ENCODE results near the gene KCNH1.

Gene KCNH1

GRCh38 chr1:210691039-210691610 lies 442.8 kb downstream of the KCNH1 start:
- H3K36me3 ChIP-seq (ENCODE audit: control insufficient read depth, insufficient read depth, low read length) = no peaks in the 10 kb centered on the region
- H3K4me1 ChIP-seq (ENCODE audit: control insufficient read depth, insufficient read depth, low read length) = no peaks in the 10 kb centered on the region
- no peak overlapping the region for H3K4me3 ChIP-seq (ENCODE audit: low read length)
- no peak for DNase-seq (ENCODE audit: low read depth, low spot score)
- H3K27ac ChIP-seq (ENCODE audit: low read length) = no peak overlapping the region
- WGBS (ENCODE audit: insufficient coverage, insufficient read length) = no CpG with 5 or more reads among the region's 6 CpGs
- H3K27me3 ChIP-seq (ENCODE audit: control insufficient read depth, insufficient read depth, low read length) = no peaks in the 10 kb centered on the region
- H3K9me3 ChIP-seq (ENCODE audit: control insufficient read depth, insufficient read depth, low read length) = no peaks in the 10 kb centered on the region

- H3K9me3 ChIP-seq (ENCODE audit: control insufficient read depth, insufficient read depth, low read length) = no peaks in the 10 kb centered on the region
- no peak overlapping the region for H3K27ac ChIP-seq (ENCODE audit: low read length)
- H3K4me1 ChIP-seq (ENCODE audit: control insufficient read depth, insufficient read depth, low read length) = no peaks in the 10 kb centered on the region
- no peak overlapping the region for H3K4me3 ChIP-seq (ENCODE audit: low read length)
- no peaks in the 10 kb centered on the region for H3K27me3 ChIP-seq (ENCODE audit: control insufficient read depth, insufficient read depth, low read length)
- no peaks in the 10 kb centered on the region for H3K36me3 ChIP-seq (ENCODE audit: control insufficient read depth, insufficient read depth, low read length)
- no CpG with 5 or more reads among the region's 5 CpGs for WGBS (ENCODE audit: insufficient coverage, insufficient read length)
- no peak for DNase-seq (ENCODE audit: low read depth, low spot score)
Measured at GRCh38 chr1:210690236-210690635, 443.7 kb downstream of the KCNH1 start.

GRCh38 chr1:210689826-210690225 lies 444.1 kb downstream of the KCNH1 start:
- Histone ChIP-seq H3K27me3 (ENCODE audit: control insufficient read depth, insufficient read depth, low read length) (no peaks in the 10 kb centered on the region), H3K36me3 (ENCODE audit: control insufficient read depth, insufficient read depth, low read length) (no peaks in the 10 kb centered on the region), H3K4me1 (ENCODE audit: control insufficient read depth, insufficient read depth, low read length) (no peaks in the 10 kb centered on the region), H3K9me3 (ENCODE audit: control insufficient read depth, insufficient read depth, low read length) (no peaks in the 10 kb centered on the region), H3K27ac (ENCODE audit: low read length) (no peak overlapping the region), H3K4me3 (ENCODE audit: low read length) (no peak overlapping the region)
- whole genome bisulfite sequencing (ENCODE audit: insufficient coverage, insufficient read length) = no CpG with 5 or more reads among the region's 3 CpGs
- no peak for DNase-seq (ENCODE audit: low read depth, low spot score)

- Histone ChIP-seq H3K4me3 (ENCODE audit: low read length) (no peak overlapping the region), H3K27me3 (ENCODE audit: control insufficient read depth, insufficient read depth, low read length) (no peaks in the 10 kb centered on the region), H3K4me1 (ENCODE audit: control insufficient read depth, insufficient read depth, low read length) (no peaks in the 10 kb centered on the region; the same call in 1 of the 2 replicates), H3K9me3 (ENCODE audit: control insufficient read depth, insufficient read depth, low read length) (no peaks in the 10 kb centered on the region), H3K36me3 (ENCODE audit: control insufficient read depth, insufficient read depth, low read length) (no peaks in the 10 kb centered on the region), H3K27ac (ENCODE audit: low read length) (no peak overlapping the region)
- DNase-seq (ENCODE audit: low read depth, low spot score) = no peak
- no CpG with 5 or more reads among the region's 1 CpG for WGBS (ENCODE audit: insufficient coverage, insufficient read length)
Measured at GRCh38 chr1:210688512-210689234, 445.3 kb downstream of the KCNH1 start.

DNA sequence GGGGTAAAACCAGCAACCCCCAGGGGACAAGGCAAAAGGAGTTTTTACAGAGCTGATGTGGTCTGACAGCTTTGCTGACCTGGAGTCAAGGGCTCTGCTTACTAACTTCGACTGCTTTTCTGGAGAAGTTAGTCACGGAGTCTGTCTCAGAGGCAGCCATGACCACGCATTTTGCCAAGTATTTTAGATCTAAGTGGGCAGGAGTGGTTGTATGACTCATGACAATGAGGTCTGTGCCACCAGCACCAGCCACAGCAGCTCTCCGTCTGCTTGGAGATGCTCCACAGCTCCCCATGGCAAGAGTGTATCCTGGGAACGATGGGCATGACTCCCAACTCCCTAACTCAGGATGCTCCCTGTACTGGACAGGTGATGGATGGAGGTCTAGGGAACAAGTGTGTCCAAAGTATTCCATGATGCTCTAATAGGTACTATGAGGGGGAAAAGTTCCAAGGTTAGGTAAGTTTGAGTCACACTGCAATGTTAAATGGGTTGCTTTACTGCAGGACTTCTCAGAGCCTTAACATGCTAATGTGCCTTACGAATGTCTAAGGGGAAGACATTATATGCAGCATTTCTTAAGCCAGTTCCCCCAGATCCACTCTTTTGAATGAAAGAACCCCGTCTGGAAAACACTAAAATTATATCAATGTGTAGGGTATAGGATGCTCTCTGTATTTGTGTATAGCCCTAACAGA lies 446.2 kb downstream of the KCNH1 start:
- no peak for DNase-seq (ENCODE audit: low read depth, low spot score)
- H3K36me3 ChIP-seq (ENCODE audit: control insufficient read depth, insufficient read depth, low read length) = no peaks in the 10 kb centered on the region
- H3K27ac ChIP-seq (ENCODE audit: low read length) = no peak overlapping the region
- no peak overlapping the region for H3K4me3 ChIP-seq (ENCODE audit: low read length)
- no peaks in the 10 kb centered on the region; the same call in 1 of the 2 replicates for H3K4me1 ChIP-seq (ENCODE audit: control insufficient read depth, insufficient read depth, low read length)
- H3K9me3 ChIP-seq (ENCODE audit: control insufficient read depth, insufficient read depth, low read length) = no peaks in the 10 kb centered on the region
- WGBS (ENCODE audit: insufficient coverage, insufficient read length) = no CpG with 5 or more reads among the region's 7 CpGs
- no peaks in the 10 kb centered on the region for H3K27me3 ChIP-seq (ENCODE audit: control insufficient read depth, insufficient read depth, low read length)

- no peaks in the 10 kb centered on the region; the same call in 1 of the 2 replicates for H3K4me1 ChIP-seq (ENCODE audit: control insufficient read depth, insufficient read depth, low read length)
- H3K9me3 ChIP-seq (ENCODE audit: control insufficient read depth, insufficient read depth, low read length) = no peaks in the 10 kb centered on the region
- DNase-seq (ENCODE audit: low read depth, low spot score) = no peak
- no peaks in the 10 kb centered on the region for H3K27me3 ChIP-seq (ENCODE audit: control insufficient read depth, insufficient read depth, low read length)
- no peak overlapping the region for H3K27ac ChIP-seq (ENCODE audit: low read length)
- no CpG with 5 or more reads among the region's 3 CpGs for WGBS (ENCODE audit: insufficient coverage, insufficient read length)
- H3K36me3 ChIP-seq (ENCODE audit: control insufficient read depth, insufficient read depth, low read length) = no peaks in the 10 kb centered on the region
- H3K4me3 ChIP-seq (ENCODE audit: low read length) = no peak overlapping the region
Measured at GRCh38 chr1:210686841-210687240, 447.1 kb downstream of the KCNH1 start.

GRCh38 chr1:210685295-210685650 lies 448.7 kb downstream of the KCNH1 start:
- Histone ChIP-seq H3K27ac (ENCODE audit: low read length) (no peak overlapping the region), H3K27me3 (ENCODE audit: control insufficient read depth, insufficient read depth, low read length) (no peaks in the 10 kb centered on the region), H3K36me3 (ENCODE audit: control insufficient read depth, insufficient read depth, low read length) (no peaks in the 10 kb centered on the region), H3K4me1 (ENCODE audit: control insufficient read depth, insufficient read depth, low read length) (no peaks in the 10 kb centered on the region; the same call in 1 of the 2 replicates), H3K4me3 (ENCODE audit: low read length) (no peak overlapping the region), H3K9me3 (ENCODE audit: control insufficient read depth, insufficient read depth, low read length) (no peaks in the 10 kb centered on the region)
- no peak for DNase-seq (ENCODE audit: low read depth, low spot score)
- no CpG with 5 or more reads among the region's 3 CpGs for WGBS (ENCODE audit: insufficient coverage, insufficient read length)

- Histone ChIP-seq H3K36me3 (ENCODE audit: control insufficient read depth, insufficient read depth, low read length) (no peaks in the 10 kb centered on the region), H3K4me3 (ENCODE audit: low read length) (no peak overlapping the region), H3K9me3 (ENCODE audit: control insufficient read depth, insufficient read depth, low read length) (no peaks in the 10 kb centered on the region), H3K27me3 (ENCODE audit: control insufficient read depth, insufficient read depth, low read length) (no peaks in the 10 kb centered on the region), H3K4me1 (ENCODE audit: control insufficient read depth, insufficient read depth, low read length) (no peaks in the 10 kb centered on the region; the same call in 1 of the 2 replicates), H3K27ac (ENCODE audit: low read length) (no peak overlapping the region)
- WGBS (ENCODE audit: insufficient coverage, insufficient read length) = no CpG with 5 or more reads among the region's 5 CpGs
- DNase-seq (ENCODE audit: low read depth, low spot score) = no peak
Measured at GRCh38 chr1:210684466-210685294, 449.3 kb downstream of the KCNH1 start.

DNA sequence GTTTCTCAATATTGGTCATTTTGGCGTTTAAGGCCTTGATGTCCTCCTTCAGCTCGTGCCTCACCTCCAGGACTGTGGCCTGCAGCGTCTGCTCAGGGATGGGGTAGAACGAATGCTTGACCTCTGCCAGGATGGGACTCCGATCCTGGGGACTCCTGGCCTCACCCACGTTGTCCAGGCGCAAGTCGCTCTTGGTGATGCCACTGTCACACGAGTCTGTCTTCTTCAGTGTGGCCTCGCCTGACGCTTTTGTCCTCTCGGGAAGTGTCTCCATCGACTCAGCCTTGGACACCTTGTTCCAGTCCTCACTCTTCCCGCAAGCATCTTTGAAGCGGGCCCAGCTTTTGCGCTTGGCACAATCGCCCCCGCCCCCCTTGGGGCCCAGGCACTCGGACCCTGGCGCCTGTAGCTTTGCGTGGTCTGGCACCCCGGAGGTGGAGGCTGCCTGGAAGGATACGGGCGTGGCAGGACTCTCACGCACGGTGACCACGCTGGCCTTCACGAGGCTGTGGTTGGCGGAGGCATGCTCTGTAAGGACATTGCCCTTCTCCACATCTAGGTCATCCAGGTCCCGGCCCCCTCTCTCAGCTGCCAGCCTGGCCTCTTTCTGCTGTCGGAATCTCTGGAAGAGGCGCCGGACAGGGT lies 450.4 kb downstream of the KCNH1 start:
- Histone ChIP-seq H3K4me1 (ENCODE audit: control insufficient read depth, insufficient read depth, low read length) (no peaks in the 10 kb centered on the region; the same call in 1 of the 2 replicates), H3K4me3 (ENCODE audit: low read length) (no peak overlapping the region), H3K27me3 (ENCODE audit: control insufficient read depth, insufficient read depth, low read length) (no peaks in the 10 kb centered on the region), H3K36me3 (ENCODE audit: control insufficient read depth, insufficient read depth, low read length) (no peaks in the 10 kb centered on the region), H3K27ac (ENCODE audit: low read length) (no peak overlapping the region), H3K9me3 (ENCODE audit: control insufficient read depth, insufficient read depth, low read length) (no peaks in the 10 kb centered on the region)
- WGBS (ENCODE audit: insufficient coverage, insufficient read length) = no CpG with 5 or more reads among the region's 33 CpGs
- no peak for DNase-seq (ENCODE audit: low read depth, low spot score)

DNA sequence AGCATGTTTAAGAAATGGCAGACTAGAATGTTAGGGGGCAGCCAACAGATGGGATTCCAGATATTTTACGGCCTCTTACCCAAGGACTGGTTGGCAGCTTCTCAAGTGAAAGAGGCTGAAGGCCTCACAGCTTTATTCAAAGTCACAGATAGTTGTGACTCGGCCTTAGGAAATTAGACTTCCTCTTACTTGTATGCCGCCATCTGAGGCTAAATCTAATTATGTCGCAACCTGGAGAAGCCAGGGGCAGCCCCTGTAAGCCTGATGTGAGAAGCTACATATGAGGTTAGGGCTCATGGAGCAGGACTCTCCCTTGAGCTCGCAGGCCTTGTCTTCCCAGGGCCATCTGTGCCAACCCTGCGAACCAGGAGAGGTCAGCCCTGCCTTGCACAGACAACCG lies 452.8 kb downstream of the KCNH1 start:
- Histone ChIP-seq H3K27ac (ENCODE audit: low read length) (no peak overlapping the region), H3K36me3 (ENCODE audit: control insufficient read depth, insufficient read depth, low read length) (no peaks in the 10 kb centered on the region), H3K4me1 (ENCODE audit: control insufficient read depth, insufficient read depth, low read length) (no peaks in the 10 kb centered on the region; the same call in 1 of the 2 replicates), H3K4me3 (ENCODE audit: low read length) (no peak overlapping the region), H3K27me3 (ENCODE audit: control insufficient read depth, insufficient read depth, low read length) (no peaks in the 10 kb centered on the region), H3K9me3 (ENCODE audit: control insufficient read depth, insufficient read depth, low read length) (no peaks in the 10 kb centered on the region)
- no peak for DNase-seq (ENCODE audit: low read depth, low spot score)
- WGBS (ENCODE audit: insufficient coverage, insufficient read length) = no CpG with 5 or more reads among the region's 7 CpGs
